NB4 (cell line): ENCODE measurements around the gene COA8.

Experiments used
- DNase-seq: peaks from one replicate; pipeline ENCODE4 v3.0.0; 2010; ENCODE audit warnings: low read depth
- H3K4me3 ChIP-seq: one replicate; pipeline ENCODE4 v1.5.1; 2011; ENCODE audit warnings: mild to moderate bottlenecking, low read depth, low read length, moderate library complexity
- MYC ChIP-seq: IDR thresholded peaks from 2 replicates; pipeline ENCODE4 v1.6.1; 2011; ENCODE audit warnings: low read depth, low read length
- POLR2A ChIP-seq: IDR thresholded peaks from 2 replicates; pipeline ENCODE4 v1.6.1; 2011; ENCODE audit warnings: mild to moderate bottlenecking; ENCODE audit not compliant: insufficient read length; ENCODE audit errors: extremely low read depth
- TF ChIP-seq, protein P1 (sequence below): IDR thresholded peaks from one replicate; pipeline ENCODE4 v1.5.1; 2012; ENCODE audit warnings: low read depth, low read length
- TF ChIP-seq, protein P2 (sequence below): IDR thresholded peaks from 2 replicates; pipeline ENCODE4 v1.6.1; 2011; ENCODE audit warnings: low read depth, low read length

COA8 gene

DNA sequence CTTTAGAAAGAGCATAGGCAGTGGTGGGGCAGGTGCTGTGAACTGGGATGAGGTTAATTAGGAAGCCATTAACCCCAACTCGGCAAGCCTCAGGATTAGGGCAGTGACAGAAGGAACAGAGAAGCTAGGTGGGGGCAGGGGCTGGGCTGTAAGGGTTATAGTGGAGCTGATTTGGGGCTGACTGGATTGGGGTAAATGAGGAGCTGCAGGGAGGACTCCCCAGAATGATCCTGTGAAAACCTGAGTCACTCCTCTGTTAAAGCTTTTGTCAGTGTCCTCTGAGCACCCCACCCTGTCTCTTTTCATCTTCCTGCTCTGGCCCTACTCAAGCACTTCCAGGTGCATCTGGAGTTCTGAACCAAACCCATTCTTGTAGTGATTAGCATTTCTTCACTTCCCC, 70.6 kb downstream of the COA8 start:
- no peak for DNase-seq
- no peak for TF ChIP-seq POLR2A
- TF ChIP-seq MYC, result no peak
- TF ChIP-seq, protein P1, sequence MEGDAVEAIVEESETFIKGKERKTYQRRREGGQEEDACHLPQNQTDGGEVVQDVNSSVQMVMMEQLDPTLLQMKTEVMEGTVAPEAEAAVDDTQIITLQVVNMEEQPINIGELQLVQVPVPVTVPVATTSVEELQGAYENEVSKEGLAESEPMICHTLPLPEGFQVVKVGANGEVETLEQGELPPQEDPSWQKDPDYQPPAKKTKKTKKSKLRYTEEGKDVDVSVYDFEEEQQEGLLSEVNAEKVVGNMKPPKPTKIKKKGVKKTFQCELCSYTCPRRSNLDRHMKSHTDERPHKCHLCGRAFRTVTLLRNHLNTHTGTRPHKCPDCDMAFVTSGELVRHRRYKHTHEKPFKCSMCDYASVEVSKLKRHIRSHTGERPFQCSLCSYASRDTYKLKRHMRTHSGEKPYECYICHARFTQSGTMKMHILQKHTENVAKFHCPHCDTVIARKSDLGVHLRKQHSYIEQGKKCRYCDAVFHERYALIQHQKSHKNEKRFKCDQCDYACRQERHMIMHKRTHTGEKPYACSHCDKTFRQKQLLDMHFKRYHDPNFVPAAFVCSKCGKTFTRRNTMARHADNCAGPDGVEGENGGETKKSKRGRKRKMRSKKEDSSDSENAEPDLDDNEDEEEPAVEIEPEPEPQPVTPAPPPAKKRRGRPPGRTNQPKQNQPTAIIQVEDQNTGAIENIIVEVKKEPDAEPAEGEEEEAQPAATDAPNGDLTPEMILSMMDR, result no peak
- TF ChIP-seq, protein P2, sequence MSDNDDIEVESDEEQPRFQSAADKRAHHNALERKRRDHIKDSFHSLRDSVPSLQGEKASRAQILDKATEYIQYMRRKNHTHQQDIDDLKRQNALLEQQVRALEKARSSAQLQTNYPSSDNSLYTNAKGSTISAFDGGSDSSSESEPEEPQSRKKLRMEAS, result no peak
- H3K4me3 ChIP-seq, result no peak overlapping the region

DNA sequence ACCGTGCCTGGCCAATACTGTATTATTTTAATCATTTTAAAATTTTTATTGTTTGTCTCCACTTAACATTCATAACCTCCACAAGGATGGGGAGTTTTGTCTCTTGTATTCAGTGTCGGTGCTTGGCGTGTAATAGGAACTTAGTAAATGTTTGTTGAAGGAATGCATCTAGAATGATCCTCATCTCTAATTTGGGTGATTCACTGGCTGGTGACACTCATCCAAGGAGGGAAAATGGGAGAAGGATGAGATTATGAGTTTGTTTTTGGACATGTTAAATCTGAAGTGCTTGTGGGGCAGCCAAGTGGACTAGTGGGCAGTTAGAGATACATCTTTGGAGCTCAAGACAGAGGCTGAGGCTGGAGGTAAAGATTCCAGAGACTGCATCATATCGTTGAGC, 71.4 kb downstream of the COA8 start:
- TF ChIP-seq POLR2A (no peak), MYC (no peak)
- TF ChIP-seq, protein P2, result no peak
- TF ChIP-seq, protein P1, result no peak
- no peak for DNase-seq
- no peak overlapping the region for H3K4me3 ChIP-seq

DNA sequence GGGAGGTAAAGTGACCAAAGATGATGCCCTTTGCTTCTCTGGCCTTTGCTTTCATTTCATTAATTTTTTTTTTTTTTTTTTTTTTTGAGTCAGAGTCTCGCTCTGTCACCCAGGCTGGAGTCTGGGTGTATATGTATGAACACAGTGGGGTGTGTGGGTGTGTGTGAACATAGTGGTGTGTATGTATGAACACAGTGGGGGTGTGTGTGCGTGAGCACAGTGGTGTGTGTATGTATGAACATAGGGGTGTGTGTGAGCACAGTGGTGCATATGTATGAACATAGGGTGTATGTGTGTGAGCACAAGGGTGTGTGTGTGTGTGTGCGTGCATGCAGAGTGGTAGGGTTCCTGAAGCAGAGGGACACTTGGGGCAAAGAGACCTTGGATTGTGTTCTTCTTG, 75.8 kb downstream of the COA8 start:
- no peak for TF ChIP-seq POLR2A
- TF ChIP-seq, protein P1, result no peak
- TF ChIP-seq, protein P2, result no peak
- no peak for TF ChIP-seq MYC
- no peak overlapping the region for H3K4me3 ChIP-seq
- DNase-seq, result no peak
